AML-193 (cell line): Measurements from ENCODE around the gene LRRC2.
"Not testable (repeated sequence)": the region's sequence is repeated elsewhere in the genome, so short reads cannot be mapped to it uniquely, and the experiment has no call there.

Experiments
- DNase-seq, 2 experiments: peaks; one replicate each; lab custom pipeline; 2025; lab: John Stamatoyannopoulos, UW

The LRRC2 gene

DNA sequence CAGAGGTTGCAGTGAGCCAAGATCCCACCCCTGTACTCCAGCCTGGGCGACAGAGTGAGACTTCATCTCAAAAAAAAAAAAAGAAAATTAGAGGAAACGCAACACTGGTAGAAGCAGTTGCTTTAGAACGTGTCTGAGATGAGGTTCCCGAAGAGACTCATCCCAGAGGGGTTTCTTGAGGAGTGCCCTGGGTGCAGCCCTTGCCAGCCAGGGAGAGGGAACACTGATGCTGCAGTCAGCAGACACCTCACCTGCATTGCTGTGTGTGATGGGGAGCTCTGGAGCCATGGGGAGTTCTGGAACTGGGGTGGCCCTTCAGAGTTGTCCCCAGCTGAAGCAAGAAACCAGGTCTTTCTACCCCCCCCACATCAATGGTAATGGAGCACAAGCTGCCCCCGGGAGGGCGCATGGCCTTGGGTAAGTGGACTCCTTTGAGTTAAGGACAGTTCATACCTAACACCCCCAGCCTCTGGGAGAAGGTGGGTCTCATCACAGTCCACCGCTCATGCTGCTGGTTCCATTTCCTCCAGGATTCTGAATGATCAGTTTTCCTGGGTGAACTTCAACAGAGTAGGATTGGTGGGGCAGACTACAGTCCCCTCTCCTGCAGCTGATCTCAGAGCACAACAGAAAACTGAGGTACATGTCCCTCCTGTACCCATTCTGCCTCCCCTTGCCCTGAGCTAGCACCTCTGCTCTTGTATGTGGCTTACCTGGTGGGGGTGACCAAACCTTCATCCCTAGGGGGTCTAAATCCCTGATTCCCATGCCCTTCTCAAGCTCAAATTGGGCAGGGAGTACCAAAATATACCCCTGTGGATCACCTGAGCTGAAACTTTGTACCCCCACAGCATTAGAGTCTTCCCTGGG is 18.7 kb upstream of the LRRC2 start:
- DNase-seq, result no peak

- DNase-seq, result no peak
Observed at GRCh38 chr3:46580675-46581074, 14.6 kb upstream of the LRRC2 start.

DNA sequence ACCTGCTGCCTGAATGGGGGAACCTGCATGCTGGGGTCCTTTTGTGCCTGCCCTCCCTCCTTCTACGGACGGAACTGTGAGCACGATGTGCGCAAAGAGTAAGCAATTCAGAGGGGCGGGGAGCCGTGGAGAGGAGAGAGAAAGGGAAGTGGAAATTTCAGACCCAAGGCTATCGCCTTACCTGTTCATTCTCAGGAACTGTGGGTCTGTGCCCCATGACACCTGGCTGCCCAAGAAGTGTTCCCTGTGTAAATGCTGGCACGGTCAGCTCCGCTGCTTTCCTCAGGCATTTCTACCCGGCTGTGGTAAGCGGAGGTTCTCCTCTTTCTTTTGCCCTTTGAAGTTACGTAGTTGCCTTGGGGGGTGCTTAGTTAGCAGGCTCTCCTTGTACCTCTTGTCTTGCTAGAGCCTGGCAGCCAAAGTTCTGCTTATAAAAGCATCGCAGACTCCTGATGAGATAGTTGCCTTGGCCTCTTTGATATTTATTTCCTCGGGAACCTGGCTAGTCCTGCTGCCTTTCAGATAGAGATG is 13.7 kb upstream of the LRRC2 start:
- no peak for DNase-seq

DNA sequence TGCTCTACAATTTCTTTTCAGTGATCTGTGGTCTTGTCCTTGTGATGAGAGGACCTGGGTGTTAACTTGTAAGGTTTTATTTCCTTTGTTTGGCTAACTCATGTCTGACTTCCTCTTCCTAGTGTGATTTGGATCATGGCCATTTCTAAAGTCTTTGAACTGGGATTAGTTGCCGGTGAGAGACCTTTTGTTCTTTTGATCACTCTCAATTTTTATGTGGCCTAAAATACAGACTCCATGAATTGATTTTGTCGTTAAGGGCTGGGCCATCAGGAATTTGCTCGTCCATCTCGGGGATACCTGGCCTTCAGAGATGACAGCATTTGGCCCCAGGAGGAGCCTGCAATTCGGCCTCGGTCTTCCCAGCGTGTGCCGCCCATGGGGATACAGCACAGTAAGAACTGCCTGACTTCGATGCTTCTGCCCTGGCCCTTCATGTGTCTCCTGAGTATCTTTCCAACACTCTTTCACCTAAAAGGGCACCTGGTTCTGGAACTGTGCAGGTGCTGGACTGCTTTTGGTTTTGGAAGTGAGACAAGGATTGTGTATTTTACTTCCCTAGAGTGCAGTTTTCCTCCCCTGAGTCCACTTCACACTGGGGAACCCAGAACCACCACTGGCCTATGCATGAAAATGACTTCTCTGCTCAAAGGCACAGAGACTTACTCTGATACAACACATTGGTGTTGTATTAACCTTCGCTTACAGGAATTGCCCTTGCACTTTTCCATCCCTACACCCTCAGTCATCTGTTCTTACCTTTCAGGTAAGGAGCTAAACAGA is 13.1 kb upstream of the LRRC2 start:
- peak; percentile 12 to 15 for DNase-seq

- not testable (repeated sequence) for DNase-seq
Observed at GRCh38 chr3:46577580-46578249, 11.6 kb upstream of the LRRC2 start.

DNA sequence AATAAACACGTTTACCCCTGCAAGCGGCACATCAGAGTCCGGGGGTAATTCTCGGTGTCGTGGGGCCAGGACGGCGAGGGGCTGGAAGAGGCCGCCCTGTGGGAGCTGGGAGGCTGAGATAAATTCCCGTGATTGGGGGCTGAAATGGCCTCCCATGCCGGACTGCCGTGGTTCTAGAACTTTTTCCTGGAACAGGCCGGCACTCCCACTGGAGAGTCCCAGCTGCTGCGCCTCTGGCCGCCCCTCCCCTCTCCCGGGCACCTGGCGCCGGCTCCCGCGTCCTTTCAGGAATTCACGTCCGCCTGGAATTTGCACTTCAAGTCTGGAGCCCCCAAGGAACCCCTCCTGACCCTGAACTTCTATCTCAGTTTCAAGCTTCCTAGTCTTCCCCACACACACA is 10.8 kb upstream of the LRRC2 start:
- DNase-seq, result no peak

DNA sequence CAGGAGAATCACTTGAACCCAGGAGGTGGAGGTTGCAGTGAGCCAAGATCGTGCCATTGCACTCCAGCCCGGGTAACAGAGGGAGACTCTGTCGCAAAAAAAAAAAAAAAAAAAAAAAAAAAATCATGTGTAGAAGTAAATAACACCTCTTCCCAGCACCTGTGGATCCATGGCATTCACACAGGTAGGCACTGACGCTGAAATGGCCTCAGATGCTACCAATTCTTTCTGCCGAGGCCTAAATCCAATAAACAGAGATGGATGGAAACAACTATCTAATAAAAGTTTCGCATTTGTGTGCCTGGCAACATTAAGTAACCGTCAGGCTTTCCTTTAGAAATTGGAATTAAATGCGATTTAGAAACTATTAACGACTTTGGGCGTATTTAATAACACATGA is 10.3 kb upstream of the LRRC2 start:
- DNase-seq, result no peak

- DNase-seq, result no peak
Observed at GRCh38 chr3:46575577-46576222, 9.6 kb upstream of the LRRC2 start.

- DNase-seq, result no peak
Observed at GRCh38 chr3:46574881-46575576, 8.9 kb upstream of the LRRC2 start.

GRCh38 chr3:46574243-46574646 is 8.1 kb upstream of the LRRC2 start:
- no peak for DNase-seq

DNA sequence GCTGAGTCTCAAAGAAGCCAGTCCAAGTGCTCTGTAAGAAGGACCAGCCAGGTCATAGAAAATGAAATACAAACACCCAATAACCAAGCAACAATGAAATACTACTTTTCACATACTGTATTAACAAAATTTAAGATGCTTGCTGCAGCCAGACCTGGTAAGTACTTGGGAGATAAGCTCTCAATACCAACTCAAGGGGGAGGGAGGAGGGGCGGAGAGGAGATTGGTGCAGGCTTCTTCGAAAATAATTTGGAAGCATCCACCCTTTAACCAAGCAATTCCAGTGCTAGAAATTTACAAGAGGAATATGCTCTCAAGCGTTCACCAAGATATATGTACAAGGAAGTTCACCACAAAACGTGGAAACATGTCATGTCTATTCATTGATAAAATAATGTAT is 7.6 kb upstream of the LRRC2 start:
- DNase-seq, result no peak

DNA sequence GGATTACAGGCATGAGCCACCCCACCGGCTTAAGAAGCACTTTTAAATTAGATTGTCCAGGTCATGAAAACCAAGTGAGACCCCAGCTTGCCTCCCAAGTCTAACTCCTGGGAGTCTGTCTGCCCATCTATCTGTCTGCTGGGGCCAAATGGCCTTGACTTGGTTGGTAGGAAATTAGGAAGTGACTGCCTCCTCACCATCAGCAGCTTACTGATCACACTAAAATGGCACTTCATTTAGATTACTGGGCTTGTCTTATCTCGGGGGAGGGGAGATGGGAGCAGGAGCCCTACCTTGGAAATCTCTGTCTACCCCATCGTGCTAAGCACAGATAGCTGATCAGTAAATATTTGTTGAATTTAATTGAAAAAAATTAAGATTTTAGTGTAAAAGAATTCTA is 5.6 kb upstream of the LRRC2 start:
- no peak for DNase-seq

DNA sequence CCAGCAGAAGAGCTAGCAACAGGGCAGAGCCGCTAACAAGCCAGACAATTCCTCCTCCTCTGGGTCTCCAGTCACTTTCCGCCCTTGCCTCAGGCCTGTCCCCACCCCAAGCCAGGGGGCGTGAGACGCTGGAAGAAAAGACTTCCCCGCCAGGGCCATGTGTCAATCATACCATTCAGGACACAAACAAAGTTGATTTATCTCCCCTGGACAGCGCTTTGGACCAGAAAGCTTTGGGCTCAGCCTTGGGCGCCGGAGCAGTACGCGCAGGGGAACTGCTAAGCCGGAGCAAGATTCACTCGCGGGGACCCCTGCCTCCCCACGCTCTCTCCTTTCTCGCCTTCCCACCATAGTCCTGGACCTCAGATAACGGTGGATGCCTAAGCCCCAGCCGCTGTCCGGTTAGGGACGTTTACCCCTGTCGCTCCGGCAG is 479 bp downstream of the LRRC2 start:
- no peak for DNase-seq

DNA sequence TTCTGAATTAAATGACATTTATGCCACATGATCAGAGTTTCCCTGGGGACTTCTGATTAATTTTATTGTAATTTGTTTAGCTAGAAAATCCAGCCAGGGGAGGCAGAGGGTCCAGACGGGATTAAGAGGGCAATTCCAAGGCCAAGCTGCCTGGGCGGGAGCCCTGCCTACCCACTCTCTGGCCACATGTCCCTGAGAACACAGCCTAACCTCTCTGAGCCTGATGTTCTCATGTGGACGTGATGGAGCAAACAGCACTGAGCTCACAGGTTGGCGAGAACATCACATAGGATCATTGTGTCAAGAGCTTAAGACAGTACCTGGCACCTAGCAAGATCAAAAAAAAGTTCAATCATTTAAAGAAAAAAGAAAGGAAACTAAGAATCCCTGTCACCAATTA is 1.0 kb downstream of the LRRC2 start:
- DNase-seq, result no peak

- DNase-seq, result no peak
Observed at GRCh38 chr3:46564190-46565021, 1.7 kb downstream of the LRRC2 start.

DNA sequence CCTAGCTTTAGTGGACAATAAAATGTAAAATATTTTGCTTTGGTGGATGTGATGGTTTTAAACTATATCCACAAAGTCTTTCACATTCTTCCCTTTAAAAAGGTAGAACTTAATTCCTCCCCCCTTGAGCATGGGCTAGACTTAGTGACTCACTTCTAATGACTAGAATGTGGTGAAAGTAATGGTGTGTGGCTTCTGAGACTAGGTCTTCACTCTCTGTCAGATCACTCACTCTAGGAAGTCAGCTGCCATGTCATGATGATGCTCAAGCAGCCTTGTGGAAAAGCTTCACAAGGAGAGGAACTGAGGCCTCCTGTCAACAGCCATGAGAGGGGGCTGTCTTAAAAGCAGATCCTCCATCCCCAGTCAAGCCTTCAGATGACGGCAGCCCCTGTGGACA is 4.2 kb downstream of the LRRC2 start:
- no peak for DNase-seq

DNA sequence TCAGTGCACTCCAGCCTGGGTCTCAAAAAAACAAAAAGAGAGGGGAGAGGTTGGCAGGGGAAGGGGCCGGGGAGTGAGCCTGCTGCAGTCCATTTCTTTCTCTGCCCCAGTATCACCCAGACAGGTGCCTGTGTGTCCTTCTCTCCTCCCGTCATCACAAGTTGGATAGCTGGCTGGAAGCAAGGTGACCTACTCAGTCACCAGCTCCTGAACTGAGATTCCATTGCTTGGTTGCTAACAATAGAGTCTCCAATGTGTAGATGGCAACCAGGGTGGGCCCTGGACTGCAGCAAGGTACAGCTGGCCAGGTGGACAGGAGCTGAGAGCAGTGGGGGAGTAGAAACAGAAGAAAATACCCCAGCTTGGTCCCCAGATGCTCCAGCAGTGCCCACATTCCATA is 4.6 kb downstream of the LRRC2 start:
- DNase-seq, result no peak

- DNase-seq, result no peak
Observed at GRCh38 chr3:46559091-46559704, 6.9 kb downstream of the LRRC2 start.

GRCh38 chr3:46558184-46559043 is 7.7 kb downstream of the LRRC2 start:
- peak; percentile 78 to 82 for DNase-seq
